IMR-90 (cell line): ENCODE measurements around the gene AFDN. TPM values are rescaled to one million over a fixed set of nuclear protein-coding genes. Genes with fewer than 3 reads are reported as not detected.

Experiments
- ATAC-seq: fragments of 200-7000 bp; cut with Tn5 transposase; 2 replicates; pipeline ENCODE4 v1.9.1; 2020; ENCODE audit warnings: low read depth, mild to moderate bottlenecking, moderate library complexity
- BruUV-seq: library from RNA; stranded (reverse); fragments of 400-500 nt; replicated peaks from 2 replicates; lab custom pipeline; 2021; lab: Mats Ljungman, UMichigan
- CTCF ChIA-PET: fragments of 300-600 bp; formaldehyde crosslinking; extraction: SDS; loops from one replicate; lab custom pipeline; 2021; ENCODE audit warnings: antibody characterized with exemption; lab: Yijun Ruan, JAX
- POLR2A ChIA-PET: fragments of 300-600 bp; sonication (Branson Sonifier 250); formaldehyde crosslinking; loops from one replicate; lab custom pipeline; 2022; ENCODE audit warnings: antibody characterized with exemption; ENCODE audit not compliant: unreplicated experiment; lab: Charles Lee
- DNase-seq: peaks from one replicate; pipeline ENCODE4 v3.0.0; 2013
- H2AFZ ChIP-seq: replicated peaks from 2 replicates; pipeline ENCODE3; 2013; ENCODE audit warnings: low read length, mild to moderate bottlenecking; ENCODE audit not compliant: poor library complexity
- H2AK5ac ChIP-seq: 2 replicates; pipeline ENCODE4 v1.6.1; 2013; ENCODE audit warnings: low read depth, low read length, inconsistent platforms
- H2AK9ac ChIP-seq: replicated peaks from 2 replicates; pipeline ENCODE3; 2013; ENCODE audit warnings: mild to moderate bottlenecking, low read depth, low read length, moderate library complexity; ENCODE audit not compliant: poor library complexity
- H2BK120ac ChIP-seq: 2 replicates; pipeline ENCODE4 v1.6.1; 2013; ENCODE audit warnings: low read depth, low read length, inconsistent platforms
- H2BK15ac ChIP-seq: 3 replicates; pipeline ENCODE4 v1.6.1; 2013; ENCODE audit warnings: low read depth, low read length, inconsistent platforms
- H2BK20ac ChIP-seq: 2 replicates; pipeline ENCODE4 v1.6.1; 2013; ENCODE audit warnings: low read depth, mild to moderate bottlenecking, inconsistent platforms, low read length, moderate library complexity
- H2BK5ac ChIP-seq: 2 replicates; pipeline ENCODE4 v1.6.1; 2013; ENCODE audit warnings: mild to moderate bottlenecking, low read depth, low read length, inconsistent platforms; ENCODE audit not compliant: poor library complexity, severe bottlenecking
- H3K14ac ChIP-seq: replicated peaks from 2 replicates; pipeline ENCODE4 v1.6.1; 2013; ENCODE audit warnings: low read depth, low read length, inconsistent platforms
- H3K18ac ChIP-seq: 2 replicates; pipeline ENCODE4 v1.6.1; 2013; ENCODE audit warnings: low read depth, low read length, control low read depth
- H3K23ac ChIP-seq: 2 replicates; pipeline ENCODE4 v1.6.1; 2013; ENCODE audit warnings: low read depth, low read length, inconsistent platforms
- H3K27ac ChIP-seq: 2 replicates; pipeline ENCODE4 v1.5.1; 2013; ENCODE audit warnings: mild to moderate bottlenecking, control low read depth, low read length; ENCODE audit not compliant: insufficient read depth
- H3K27me3 ChIP-seq: 2 replicates; pipeline ENCODE4 v1.6.1; 2013; ENCODE audit warnings: low read length; ENCODE audit not compliant: control insufficient read depth, insufficient read depth
- H3K36me3 ChIP-seq: 2 replicates; pipeline ENCODE4 v1.6.1; 2013; ENCODE audit warnings: low read length, mixed read lengths; ENCODE audit not compliant: control insufficient read depth, insufficient read depth
- H3K4ac ChIP-seq: 2 replicates; pipeline ENCODE4 v1.6.1; 2013; ENCODE audit warnings: low read depth, low read length, inconsistent platforms
- H3K4me1 ChIP-seq: 2 replicates; pipeline ENCODE4 v1.6.1; 2013; ENCODE audit warnings: low read length, mixed read lengths; ENCODE audit not compliant: control insufficient read depth, insufficient read depth
- H3K4me2 ChIP-seq: 2 replicates; pipeline ENCODE4 v1.6.1; 2013; ENCODE audit warnings: low read depth, mild to moderate bottlenecking, control low read depth, low read length, moderate library complexity
- H3K4me3 ChIP-seq: 2 replicates; pipeline ENCODE4 v1.5.1; 2013; ENCODE audit warnings: low read depth, mild to moderate bottlenecking, control low read depth, low read length, moderate library complexity; ENCODE audit not compliant: insufficient read depth
- H3K56ac ChIP-seq: 2 replicates; pipeline ENCODE4 v1.6.1; 2013; ENCODE audit warnings: low read length, inconsistent platforms; ENCODE audit not compliant: insufficient read depth; ENCODE audit errors: extremely low read depth
- H3K79me1 ChIP-seq, 2 experiments: 2 replicates each; pipeline ENCODE4 v1.6.1; 2013; ENCODE audit warnings: low read length in 2 of 2, inconsistent platforms in 1 of 2, low read depth in 1 of 2
- H3K9ac ChIP-seq: 2 replicates; pipeline ENCODE4 v1.6.1; 2013; ENCODE audit warnings: low read depth, low read length, control low read depth
- H3K9me1 ChIP-seq: 2 replicates; pipeline ENCODE4 v1.6.1; 2013; ENCODE audit warnings: low read length, inconsistent platforms; ENCODE audit not compliant: insufficient read depth
- H3K9me3 ChIP-seq: 2 replicates; pipeline ENCODE4 v1.6.1; 2013; ENCODE audit warnings: low read length; ENCODE audit not compliant: control insufficient read depth, insufficient read depth
- H4K20me1 ChIP-seq: 2 replicates; pipeline ENCODE4 v1.6.1; 2013; ENCODE audit warnings: low read length, inconsistent platforms; ENCODE audit not compliant: insufficient read depth
- H4K5ac ChIP-seq: 2 replicates; pipeline ENCODE4 v1.6.1; 2013; ENCODE audit warnings: mild to moderate bottlenecking, low read depth, low read length, control low read depth
- H4K8ac ChIP-seq, 2 experiments: 2 replicates each; pipeline ENCODE4 v1.6.1; 2013; ENCODE audit warnings: low read depth in 2 of 2, low read length in 2 of 2, control low read depth in 1 of 2, inconsistent platforms in 1 of 2
- H4K91ac ChIP-seq: 2 replicates; pipeline ENCODE4 v1.6.1; 2013; ENCODE audit warnings: low read depth, low read length, inconsistent platforms; ENCODE audit not compliant: insufficient read depth
- BHLHE40 ChIP-seq: fragments of 150-350 bp; IDR thresholded peaks from 2 replicates; pipeline ENCODE4 v1.6.1; 2016; ENCODE audit warnings: mild to moderate bottlenecking, low read depth, low read length
- CEBPB ChIP-seq: IDR thresholded peaks from 2 replicates; pipeline ENCODE4 v1.6.1; 2012; ENCODE audit warnings: low read depth, low read length, improper control_type of control experiment
- CHD1 ChIP-seq: IDR thresholded peaks from 2 replicates; pipeline ENCODE4 v1.6.1; 2012; ENCODE audit warnings: low read depth, low read length, improper control_type of control experiment
- FOS ChIP-seq: fragments of 150-350 bp; IDR thresholded peaks from 2 replicates; pipeline ENCODE4 v1.6.1; 2016; ENCODE audit warnings: low read depth, low read length
- MAFK ChIP-seq: IDR thresholded peaks from 2 replicates; pipeline ENCODE4 v1.6.1; 2012; ENCODE audit warnings: low read depth, low read length, improper control_type of control experiment
- MXI1 ChIP-seq: IDR thresholded peaks from 2 replicates; pipeline ENCODE4 v1.6.1; 2012; ENCODE audit warnings: low read depth, mild to moderate bottlenecking, low read length, moderate library complexity, borderline replicate concordance
- RAD21 ChIP-seq: IDR thresholded peaks from 2 replicates; pipeline ENCODE4 v1.6.1; 2012; ENCODE audit warnings: low read length, improper control_type of control experiment
- RCOR1 ChIP-seq: IDR thresholded peaks from 2 replicates; pipeline ENCODE4 v1.6.1; 2012; ENCODE audit warnings: mild to moderate bottlenecking, low read length, improper control_type of control experiment; ENCODE audit not compliant: insufficient replicate concordance
- RFX5 ChIP-seq: IDR thresholded peaks from 2 replicates; pipeline ENCODE4 v1.8.0; 2012; ENCODE audit warnings: low read depth, mild to moderate bottlenecking, low read length, moderate library complexity
- SMC3 ChIP-seq: fragments of 150-350 bp; IDR thresholded peaks from 2 replicates; pipeline ENCODE4 v1.6.1; 2016; ENCODE audit warnings: low read depth, mild to moderate bottlenecking, antibody characterized with exemption, low read length, moderate library complexity
- WGBS, 2 experiments: methylation state at CpG; one replicate each; pipeline versions ENCODE4 v1.1.5 to v1.1.7; 2013; ENCODE audit warnings: missing lambda C conversion rate in 2 of 2; ENCODE audit not compliant: insufficient read length in 1 of 2; ENCODE audit errors: extremely low coverage in 2 of 2; 5-methylcytosine and 5-hydroxymethylcytosine counted together
- dilution Hi-C: fragments of 300-500 bp; cut with HindIII; formaldehyde crosslinking; loops from one replicate; pipeline ENCODE4 v1.14.3; 2018; ENCODE audit warnings: low sequenced_read_pairs; ENCODE audit not compliant: unreplicated experiment
- in situ Hi-C: fragments of 300-500 bp; cut with MboI; formaldehyde crosslinking; loops from 3 replicates; pipeline ENCODE4 v1.14.3; 2019; ENCODE audit warnings: low sequenced_read_pairs, inconsistent platforms, mixed read lengths
- intact Hi-C: fragments of 100-400 bp; cut with micrococcal nuclease; formaldehyde crosslinking; loops from 2 replicates; pipeline ENCODE4 v1.10.0; 2022
- polyA plus RNA-seq, 3 experiments: library from polyadenylated mRNA; depleted of rRNA; stranded (reverse); fragments of >200 nt; gene quantifications; 2 replicates each; pipeline ENCODE4 v1.2.3, GENCODE V29; 2012; ENCODE audit warnings: low replicate concordance in 1 of 3
- total RNA-seq: library from RNA; depleted of rRNA; stranded (reverse); fragments of >200 nt; gene quantifications from 2 replicates; pipeline ENCODE4 v1.2.3, GENCODE V29; 2012
- TF ChIP-seq, protein P1 (sequence below): conservative IDR thresholded peaks from 2 replicates; pipeline ENCODE4 v1.5.1; 2012; ENCODE audit warnings: mild to moderate bottlenecking, low read depth, low read length, improper control_type of control experiment
- TF ChIP-seq, protein P2 (sequence below): fragments of 150-350 bp; IDR thresholded peaks from 2 replicates; pipeline ENCODE4 v1.6.1; 2016; ENCODE audit warnings: low read depth, mild to moderate bottlenecking, low read length, moderate library complexity, borderline replicate concordance

The AFDN gene
- total and polyA plus RNA-seq, 2 of the 4 experiments (the other 2 are of a cell fraction): 11.6 to 20.8 TPM

DNA sequence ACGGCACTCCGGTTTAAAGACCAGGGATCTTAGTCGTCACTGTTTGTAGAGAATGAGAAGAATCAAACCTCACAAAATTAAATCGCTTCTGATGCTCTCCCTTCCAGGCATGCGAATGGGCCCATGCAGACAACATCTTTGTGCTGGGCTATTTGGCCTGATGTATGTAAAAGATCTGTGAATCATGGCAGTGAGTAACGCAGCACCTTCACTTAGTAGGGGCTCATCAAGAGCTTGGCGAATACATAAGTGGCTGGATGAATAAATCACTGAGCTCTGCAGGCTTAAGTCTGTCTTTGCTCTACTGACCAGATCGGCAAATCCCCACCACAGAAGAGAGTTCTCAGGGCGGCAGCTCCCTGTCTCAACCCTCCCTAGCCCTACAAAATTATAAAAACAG, 44.8 kb upstream of the AFDN start:
- Histone ChIP-seq H2BK120ac (no peak overlapping the region), H3K4me2 (no peak overlapping the region), H4K20me1 (no peaks in the 10 kb centered on the region), H3K9me3 (peaks cover 2% of the 10 kb centered on the region; the same call in 1 of the 2 replicates), H3K36me3 (no peaks in the 10 kb centered on the region), H2AFZ (no peak overlapping the region), H4K8ac (no peak overlapping the region), H2AK5ac (no peak overlapping the region), H2BK15ac (no peak overlapping the region), H3K79me1 (no peaks in the 10 kb centered on the region), H2BK5ac (no peak overlapping the region), H4K5ac (no peak overlapping the region), H3K56ac (no peak overlapping the region), H3K27ac (no peak overlapping the region), H2BK20ac (no peak overlapping the region), H3K27me3 (no peaks in the 10 kb centered on the region), H2AK9ac (no peak overlapping the region), H3K4me1 (no peaks in the 10 kb centered on the region), H3K9ac (no peak overlapping the region), H3K23ac (no peak overlapping the region), H3K14ac (no peak overlapping the region), H4K91ac (no peak overlapping the region), H3K4me3 (no peak overlapping the region), H3K18ac (no peak overlapping the region), H3K9me1 (no peaks in the 10 kb centered on the region), H3K4ac (no peak overlapping the region)
- ATAC-seq (no peak), DNase-seq (no peak)
- CTCF ChIA-PET: no interaction called here
- in situ Hi-C loops: no loop called here
- intact Hi-C loops: no loop called here
- POLR2A ChIA-PET: no interaction called here
- WGBS, 2 experiments: 100% methylated on average over 1 of the region's 9 CpGs; no CpG with 5 or more reads in 1 of the 2 experiments
- TF ChIP-seq MAFK (no peak), CHD1 (no peak), RAD21 (no peak), SMC3 (no peak), CEBPB (no peak), RFX5 (no peak), FOS (no peak), BHLHE40 (no peak), MXI1 (no peak), RCOR1 (no peak)
- TF ChIP-seq, protein P1, sequence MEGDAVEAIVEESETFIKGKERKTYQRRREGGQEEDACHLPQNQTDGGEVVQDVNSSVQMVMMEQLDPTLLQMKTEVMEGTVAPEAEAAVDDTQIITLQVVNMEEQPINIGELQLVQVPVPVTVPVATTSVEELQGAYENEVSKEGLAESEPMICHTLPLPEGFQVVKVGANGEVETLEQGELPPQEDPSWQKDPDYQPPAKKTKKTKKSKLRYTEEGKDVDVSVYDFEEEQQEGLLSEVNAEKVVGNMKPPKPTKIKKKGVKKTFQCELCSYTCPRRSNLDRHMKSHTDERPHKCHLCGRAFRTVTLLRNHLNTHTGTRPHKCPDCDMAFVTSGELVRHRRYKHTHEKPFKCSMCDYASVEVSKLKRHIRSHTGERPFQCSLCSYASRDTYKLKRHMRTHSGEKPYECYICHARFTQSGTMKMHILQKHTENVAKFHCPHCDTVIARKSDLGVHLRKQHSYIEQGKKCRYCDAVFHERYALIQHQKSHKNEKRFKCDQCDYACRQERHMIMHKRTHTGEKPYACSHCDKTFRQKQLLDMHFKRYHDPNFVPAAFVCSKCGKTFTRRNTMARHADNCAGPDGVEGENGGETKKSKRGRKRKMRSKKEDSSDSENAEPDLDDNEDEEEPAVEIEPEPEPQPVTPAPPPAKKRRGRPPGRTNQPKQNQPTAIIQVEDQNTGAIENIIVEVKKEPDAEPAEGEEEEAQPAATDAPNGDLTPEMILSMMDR: no peak
- TF ChIP-seq, protein P2, sequence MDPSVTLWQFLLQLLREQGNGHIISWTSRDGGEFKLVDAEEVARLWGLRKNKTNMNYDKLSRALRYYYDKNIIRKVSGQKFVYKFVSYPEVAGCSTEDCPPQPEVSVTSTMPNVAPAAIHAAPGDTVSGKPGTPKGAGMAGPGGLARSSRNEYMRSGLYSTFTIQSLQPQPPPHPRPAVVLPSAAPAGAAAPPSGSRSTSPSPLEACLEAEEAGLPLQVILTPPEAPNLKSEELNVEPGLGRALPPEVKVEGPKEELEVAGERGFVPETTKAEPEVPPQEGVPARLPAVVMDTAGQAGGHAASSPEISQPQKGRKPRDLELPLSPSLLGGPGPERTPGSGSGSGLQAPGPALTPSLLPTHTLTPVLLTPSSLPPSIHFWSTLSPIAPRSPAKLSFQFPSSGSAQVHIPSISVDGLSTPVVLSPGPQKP: no peak
- BruUV-seq: no TSS peak
- dilution Hi-C loops: no loop called here
